Spleen (tissue), 11 donors: ENCODE data around the gene RUNDC3A. TPM values are rescaled to one million over a fixed set of nuclear protein-coding genes. Genes with fewer than 3 reads are reported as not detected.
"Not testable (repeated sequence)": the region's sequence is repeated elsewhere in the genome, so short reads cannot be mapped to it uniquely, and the experiment has no call there.

ENCODE experiments used
- DNase-seq: peaks from one replicate; pipeline ENCODE4 v3.0.0-alpha.2; 2020
- H3K27ac ChIP-seq, 8 donors: fragments of 200-600 bp; sonication (generic) in 7 of 8; 1 replicate in 4 of 8; 2 replicates in 4 of 8; pipeline versions ENCODE4 v1.5.0 to v1.8.0; 2016 to 2021; ENCODE audit warnings: inconsistent platforms in 4 of 8, mild to moderate bottlenecking in 4 of 8, moderate library complexity in 1 of 8
- H3K27me3 ChIP-seq, 7 donors: fragments of 200-600 bp; sonication (generic) in 6 of 7; replicated peaks in 1 of 7; 1 replicate in 4 of 7; 2 replicates in 3 of 7; pipeline versions ENCODE4 v1.5.0 to v1.8.0; 2016 to 2021; ENCODE audit warnings: inconsistent platforms in 3 of 7, mild to moderate bottlenecking in 1 of 7
- H3K36me3 ChIP-seq, 6 donors: fragments of 200-600 bp; sonication (generic) in 5 of 6; 1 replicate in 4 of 6; 2 replicates in 2 of 6; pipeline versions ENCODE4 v1.5.0 to v1.8.0; 2016 to 2021; ENCODE audit warnings: inconsistent platforms in 2 of 6
- H3K4me1 ChIP-seq, 6 donors: fragments of 200-600 bp; sonication (generic) in 5 of 6; 1 replicate in 3 of 6; 2 replicates in 3 of 6; pipeline versions ENCODE4 v1.5.0 to v1.8.0; 2016 to 2021; ENCODE audit warnings: inconsistent platforms in 3 of 6
- H3K4me3 ChIP-seq, 8 donors: fragments of 200-600 bp; sonication (generic) in 7 of 8; 1 replicate in 4 of 8; 2 replicates in 4 of 8; pipeline versions ENCODE4 v1.5.0 to v1.8.0; 2016 to 2021; ENCODE audit warnings: inconsistent platforms in 4 of 8, mild to moderate bottlenecking in 4 of 8, moderate library complexity in 2 of 8
- H3K9me3 ChIP-seq, 8 donors: fragments of 200-600 bp; sonication (generic) in 7 of 8; 1 replicate in 4 of 8; 2 replicates in 4 of 8; pipeline versions ENCODE4 v1.5.0 to v1.8.0; 2016 to 2021; ENCODE audit warnings: inconsistent platforms in 4 of 8
- POLR2A ChIP-seq, 3 donors: fragments of 450-650 bp; IDR thresholded peaks; one replicate each; pipeline ENCODE4 v1.5.1; 2017; ENCODE audit warnings: antibody characterized with exemption in 3 of 3, mild to moderate bottlenecking in 1 of 3
- POLR2AphosphoS5 ChIP-seq, 3 donors: sonication (generic); formaldehyde crosslinking; IDR thresholded peaks; one replicate each; pipeline ENCODE4 v1.5.1; 2017; ENCODE audit warnings: antibody characterized with exemption in 3 of 3
- WGBS, 5 donors: extraction: QIAGEN DNeasy Blood & Tissue Kit in 3 of 5; methylation state at CpG; one replicate each; pipeline versions ENCODE4 v1.1.5 to v1.1.7; 2013 to 2018; 5-methylcytosine and 5-hydroxymethylcytosine counted together
- intact Hi-C: fragments of 100-400 bp; cut with DNase I; formaldehyde crosslinking; loops from one replicate; pipeline ENCODE4 v1.15.0; 2023; ENCODE audit warnings: low total_unique reads
- polyA plus RNA-seq, 3 donors: library from polyadenylated mRNA; stranded (reverse); fragments of 200-250 nt; gene quantifications; one replicate each; pipeline ENCODE4 v1.2.1, GENCODE V29; 2013
- total RNA-seq, 7 donors: library from RNA; depleted of rRNA in 3 of 7; stranded (reverse); fragments of >200 nt in 3 of 7; fragmentation: NEBNext Ultra II Directional in 4 of 7; extraction: Animal tissue kit (Norgen Biotek cat#: 25700) in 4 of 7; gene quantifications; one replicate each; pipeline versions ENCODE4 v1.1.0 to v1.2.1, GENCODE V29; 2016 to 2021
- TF ChIP-seq, protein P1 (sequence below), 11 experiments: fragments of 200-600 bp in 7 of 11; fragments of 450-650 bp in 4 of 11; sonication (generic) in 4 of 11; IDR thresholded peaks in 8 of 11; conservative IDR thresholded peaks in 3 of 11; 1 replicate in 7 of 11; 2 replicates in 4 of 11; pipeline versions ENCODE4 v1.4.0 to v1.8.0; 2016 to 2021; ENCODE audit warnings: antibody characterized with exemption in 11 of 11, inconsistent platforms in 4 of 11, mild to moderate bottlenecking in 1 of 11
- donor health status: healthy with polysubstance abuse.
- donor health status: DM: no; HTN: no; CAD: no; lungs with moderate emphysema.
- donor health status: DM: no; HTN: no; CAD: no.
- donor health status: Bipolar disorder and iron deficiency.
- donor health status: healthy.
- donor health status: DM: no; HTN: no; CAD: no.
- donor health status: DM: yes; HTN: yes; CAD: no.

Gene RUNDC3A
- total and polyA plus RNA-seq, 10 donors = 0.48 to 14.6 (median 1.7) TPM

DNA sequence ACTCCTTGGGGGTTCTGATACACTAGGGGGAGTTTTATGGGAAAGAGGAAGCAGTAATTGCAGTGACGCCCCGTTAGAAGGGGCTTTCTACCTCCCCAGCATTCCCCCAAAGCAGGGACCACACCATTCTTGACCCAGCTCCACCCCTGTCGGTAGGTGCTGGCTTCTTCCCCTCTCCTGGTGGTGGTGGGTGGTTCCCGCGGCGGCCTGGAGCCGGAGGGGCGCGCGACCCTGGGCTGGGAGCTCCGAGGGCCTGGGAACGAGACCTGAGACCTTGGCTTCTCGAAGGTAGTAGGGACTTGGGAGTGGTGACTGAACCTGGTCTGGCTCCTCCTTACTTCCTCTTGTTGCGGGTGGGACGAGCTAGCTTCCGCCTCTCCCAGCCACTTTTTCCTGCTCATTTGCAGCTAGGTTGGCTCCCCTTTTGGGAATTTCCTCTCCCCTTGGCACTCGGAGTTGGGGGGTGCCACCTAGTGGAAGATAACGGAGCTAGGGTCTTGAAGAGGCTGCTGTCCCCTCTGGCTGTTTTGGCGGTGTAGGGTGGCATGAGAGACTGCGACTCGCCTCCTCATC, 37.1 kb downstream of the RUNDC3A start:
- H3K27me3 ChIP-seq = no peaks in the 10 kb centered on the region
- H3K4me3 ChIP-seq = peak overlapping the region; percentile 64 to 97 (median 79)
- peaks cover 36 to 70% (median 60%) of the 10 kb centered on the region in 6 donors for H3K4me1 ChIP-seq
- intact Hi-C loops = no loop called here
- peaks cover 0 to 23% (median 16%) of the 10 kb centered on the region in 6 donors for H3K36me3 ChIP-seq
- H3K27ac ChIP-seq = peak overlapping the region; percentile 86 to 97 (median 92)
- TF ChIP-seq POLR2AphosphoS5 (IDR thresholded peaks at IDR 0.05) = no peak
- TF ChIP-seq, protein P1, sequence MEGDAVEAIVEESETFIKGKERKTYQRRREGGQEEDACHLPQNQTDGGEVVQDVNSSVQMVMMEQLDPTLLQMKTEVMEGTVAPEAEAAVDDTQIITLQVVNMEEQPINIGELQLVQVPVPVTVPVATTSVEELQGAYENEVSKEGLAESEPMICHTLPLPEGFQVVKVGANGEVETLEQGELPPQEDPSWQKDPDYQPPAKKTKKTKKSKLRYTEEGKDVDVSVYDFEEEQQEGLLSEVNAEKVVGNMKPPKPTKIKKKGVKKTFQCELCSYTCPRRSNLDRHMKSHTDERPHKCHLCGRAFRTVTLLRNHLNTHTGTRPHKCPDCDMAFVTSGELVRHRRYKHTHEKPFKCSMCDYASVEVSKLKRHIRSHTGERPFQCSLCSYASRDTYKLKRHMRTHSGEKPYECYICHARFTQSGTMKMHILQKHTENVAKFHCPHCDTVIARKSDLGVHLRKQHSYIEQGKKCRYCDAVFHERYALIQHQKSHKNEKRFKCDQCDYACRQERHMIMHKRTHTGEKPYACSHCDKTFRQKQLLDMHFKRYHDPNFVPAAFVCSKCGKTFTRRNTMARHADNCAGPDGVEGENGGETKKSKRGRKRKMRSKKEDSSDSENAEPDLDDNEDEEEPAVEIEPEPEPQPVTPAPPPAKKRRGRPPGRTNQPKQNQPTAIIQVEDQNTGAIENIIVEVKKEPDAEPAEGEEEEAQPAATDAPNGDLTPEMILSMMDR (IDR thresholded peaks at IDR 0.05 in 8 of 11, conservative IDR thresholded peaks at IDR 0.05 in 3 of 11) = peak in 9 of 11 experiments; percentile 34 to 74 (median 66)
- no peaks in the 10 kb centered on the region for H3K9me3 ChIP-seq
- 0 to 2% (median 0%) methylated on average over 8 to 21 of the region's 21 CpGs for WGBS, 5 donors
- peak; percentile 85 for DNase-seq

DNA sequence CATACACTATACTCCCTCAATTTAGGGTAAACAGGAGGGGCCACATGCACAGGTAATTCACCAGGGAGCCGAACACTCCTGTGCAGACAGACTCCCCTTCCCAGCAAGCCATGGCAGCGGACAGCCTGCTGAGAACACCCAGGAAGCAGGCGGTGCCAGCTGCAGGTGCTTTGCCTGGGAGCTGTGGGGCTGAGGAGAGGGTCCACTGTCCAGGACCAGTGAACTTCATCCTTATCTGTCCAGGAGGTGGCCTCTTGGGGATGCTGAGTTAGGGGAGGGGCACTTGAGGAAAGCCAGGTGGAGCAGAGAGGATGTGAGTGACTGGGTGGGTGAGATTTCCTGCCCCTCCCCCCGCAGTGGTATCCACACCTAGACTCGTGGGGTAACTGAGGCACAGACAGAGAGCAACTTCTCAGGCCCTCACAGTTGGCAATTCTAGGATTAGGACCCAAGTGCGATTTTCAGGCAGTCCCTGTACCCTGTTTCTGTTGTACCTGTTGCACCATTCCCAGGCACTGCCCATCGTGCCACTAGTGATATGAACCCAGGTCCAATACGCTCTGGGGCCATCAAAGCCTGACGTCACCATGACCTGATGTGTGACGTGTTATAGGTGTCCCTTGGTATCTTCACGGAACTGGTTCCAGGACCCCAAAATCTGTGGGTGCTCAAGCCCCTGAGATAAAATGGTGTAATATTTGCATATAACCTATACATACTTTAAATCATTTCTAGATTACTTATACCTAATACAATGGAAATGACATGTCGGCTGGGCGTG, 37.9 kb downstream of the RUNDC3A start:
- peak overlapping the region; percentile 86 to 97 (median 92) for H3K27ac ChIP-seq
- peaks cover 0 to 30% (median 24%) of the 10 kb centered on the region in 6 donors for H3K36me3 ChIP-seq
- H3K27me3 ChIP-seq = no peaks in the 10 kb centered on the region
- H3K4me1 ChIP-seq = peaks cover 36 to 76% (median 66%) of the 10 kb centered on the region in 6 donors
- DNase-seq = no peak
- peak overlapping the region; percentile 64 to 97 (median 79) for H3K4me3 ChIP-seq
- no peak for TF ChIP-seq POLR2A (IDR thresholded peaks at IDR 0.05)
- TF ChIP-seq, protein P1 (IDR thresholded peaks at IDR 0.05 in 8 of 11, conservative IDR thresholded peaks at IDR 0.05 in 3 of 11) = peak in 3 of 11 experiments; percentile 13 to 16 (median 15)
- no peaks in the 10 kb centered on the region for H3K9me3 ChIP-seq
- intact Hi-C loops = no loop called here
- WGBS, 5 donors = 53 to 71% (median 68%) methylated on average over 12 to 13 of the region's 13 CpGs

DNA sequence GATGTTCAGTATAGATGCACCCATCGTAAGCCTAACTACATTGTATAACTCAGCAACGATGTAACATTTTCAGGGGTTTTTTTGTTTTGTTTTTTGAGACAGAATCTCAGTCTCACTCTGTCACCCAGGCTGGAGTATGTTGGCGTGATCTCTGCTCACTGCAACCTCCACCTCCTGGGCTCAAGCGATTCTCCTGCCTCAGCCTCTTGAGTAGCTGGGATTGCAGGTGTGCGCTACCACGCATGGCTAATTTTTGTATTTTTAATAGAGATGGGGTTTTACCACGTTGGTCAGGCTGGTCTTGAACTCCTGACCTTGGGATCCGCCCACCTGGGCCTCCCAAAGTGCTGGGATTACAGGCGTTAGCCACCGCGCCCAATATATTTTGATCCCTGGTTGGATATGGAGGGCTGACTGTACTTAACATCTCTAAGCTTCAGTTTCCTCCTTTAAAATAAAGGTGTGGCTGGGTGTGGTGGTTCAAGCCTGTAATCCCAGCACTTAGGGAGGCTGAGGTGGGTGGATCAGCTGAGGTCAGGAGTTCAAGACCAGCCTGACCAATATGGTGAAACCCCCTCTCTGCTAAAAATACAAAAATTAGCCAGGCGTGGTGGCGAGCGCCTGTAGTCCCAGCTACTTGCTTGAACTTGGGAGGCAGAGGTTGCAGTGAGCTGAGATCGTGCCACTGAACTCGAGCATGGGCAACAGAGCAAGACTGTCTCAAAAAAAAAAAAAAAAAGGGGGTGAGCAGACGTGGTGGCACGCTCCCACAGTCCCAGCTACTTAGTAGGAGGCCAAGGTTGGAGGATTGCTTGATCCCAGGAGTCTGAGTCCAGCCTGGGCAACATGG, 39.0 kb downstream of the RUNDC3A start:
- peak overlapping the region; percentile 20 to 97 (median 92) for H3K27ac ChIP-seq
- H3K9me3 ChIP-seq, DNase-seq, H3K27me3 ChIP-seq, intact Hi-C loops: not testable (repeated sequence)
- TF ChIP-seq, protein P1 (IDR thresholded peaks at IDR 0.05 in 8 of 11, conservative IDR thresholded peaks at IDR 0.05 in 3 of 11) = peak in 1 of 11 experiments; percentile 11
- 50 to 67% (median 61%) methylated on average over 17 to 18 of the region's 18 CpGs for WGBS, 5 donors
- H3K4me3 ChIP-seq = peak overlapping the region in 3 of 8 donors; percentile 2 to 97 (median 5)
- peaks cover 0 to 42% (median 35%) of the 10 kb centered on the region in 6 donors for H3K36me3 ChIP-seq
- peaks cover 36 to 83% (median 68%) of the 10 kb centered on the region in 6 donors for H3K4me1 ChIP-seq
